ENCODE results near the gene TIMM23.

The TIMM23 gene

DNA sequence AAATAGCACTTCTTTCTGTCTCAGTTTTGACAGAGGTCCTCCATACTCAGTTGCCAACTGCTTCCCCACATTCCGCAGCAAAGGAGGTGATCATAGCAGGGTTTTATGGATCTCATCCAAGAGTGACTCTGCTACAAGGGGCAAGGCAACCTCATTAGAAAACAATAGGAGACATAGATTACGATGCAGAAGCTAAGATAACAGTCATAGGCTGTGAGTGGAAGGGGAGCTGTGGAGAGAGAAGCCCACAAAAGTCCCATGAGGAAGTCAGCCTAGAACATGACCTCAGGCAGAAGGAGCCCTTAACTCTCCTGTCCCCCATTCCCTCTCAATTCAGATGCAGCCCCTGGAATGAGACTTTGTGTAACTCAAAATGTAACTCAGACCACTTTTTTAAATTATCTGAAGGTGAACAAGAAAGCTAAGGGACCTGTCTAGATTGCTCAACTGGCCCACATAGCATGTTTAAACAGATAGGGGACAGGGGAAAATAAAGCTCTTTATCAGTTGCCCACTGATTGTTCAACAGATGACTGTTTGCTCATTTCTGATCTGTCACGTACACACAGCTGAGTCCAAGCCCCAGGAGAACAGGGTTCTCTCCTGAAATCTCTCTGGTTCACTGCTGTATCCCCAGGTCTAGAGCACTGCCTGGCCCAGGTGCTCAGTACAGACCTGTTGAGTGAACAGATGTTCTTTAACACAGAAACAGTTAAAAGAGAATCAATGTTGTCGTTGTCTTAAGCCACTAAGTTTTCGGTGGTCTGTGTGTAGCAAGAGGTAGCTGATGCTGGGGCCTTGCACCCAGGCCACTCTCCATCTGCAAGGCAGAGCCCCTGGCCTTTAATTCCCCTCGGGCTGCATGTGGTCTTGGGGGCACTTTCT, 59.6 kb downstream of the TIMM23 start:
- TF ChIP-seq, protein P1, sequence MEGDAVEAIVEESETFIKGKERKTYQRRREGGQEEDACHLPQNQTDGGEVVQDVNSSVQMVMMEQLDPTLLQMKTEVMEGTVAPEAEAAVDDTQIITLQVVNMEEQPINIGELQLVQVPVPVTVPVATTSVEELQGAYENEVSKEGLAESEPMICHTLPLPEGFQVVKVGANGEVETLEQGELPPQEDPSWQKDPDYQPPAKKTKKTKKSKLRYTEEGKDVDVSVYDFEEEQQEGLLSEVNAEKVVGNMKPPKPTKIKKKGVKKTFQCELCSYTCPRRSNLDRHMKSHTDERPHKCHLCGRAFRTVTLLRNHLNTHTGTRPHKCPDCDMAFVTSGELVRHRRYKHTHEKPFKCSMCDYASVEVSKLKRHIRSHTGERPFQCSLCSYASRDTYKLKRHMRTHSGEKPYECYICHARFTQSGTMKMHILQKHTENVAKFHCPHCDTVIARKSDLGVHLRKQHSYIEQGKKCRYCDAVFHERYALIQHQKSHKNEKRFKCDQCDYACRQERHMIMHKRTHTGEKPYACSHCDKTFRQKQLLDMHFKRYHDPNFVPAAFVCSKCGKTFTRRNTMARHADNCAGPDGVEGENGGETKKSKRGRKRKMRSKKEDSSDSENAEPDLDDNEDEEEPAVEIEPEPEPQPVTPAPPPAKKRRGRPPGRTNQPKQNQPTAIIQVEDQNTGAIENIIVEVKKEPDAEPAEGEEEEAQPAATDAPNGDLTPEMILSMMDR (IDR thresholded peaks at IDR 0.05): no peak

DNA sequence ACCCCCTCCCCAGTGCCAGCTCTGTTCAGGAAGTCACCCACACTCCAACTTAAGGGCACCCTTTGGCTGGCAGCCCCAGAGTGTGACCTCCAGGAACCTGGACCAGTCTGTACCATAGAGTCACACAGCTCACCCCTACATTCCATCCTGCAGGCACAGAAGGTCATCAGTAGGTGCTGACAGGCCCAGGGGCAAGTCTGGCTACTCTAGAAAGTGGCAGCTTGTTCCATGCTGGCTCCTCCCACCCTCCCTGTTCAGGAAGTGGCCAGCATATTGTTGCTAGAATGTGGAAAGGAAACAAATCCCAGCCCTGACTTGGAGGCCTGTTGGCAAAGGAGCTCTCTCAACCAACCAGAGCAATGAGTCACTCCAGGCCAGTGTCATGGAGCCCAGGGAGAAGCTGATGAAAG, 61.3 kb downstream of the TIMM23 start:
- TF ChIP-seq, protein P1 (IDR thresholded peaks at IDR 0.05): no peak

DNA sequence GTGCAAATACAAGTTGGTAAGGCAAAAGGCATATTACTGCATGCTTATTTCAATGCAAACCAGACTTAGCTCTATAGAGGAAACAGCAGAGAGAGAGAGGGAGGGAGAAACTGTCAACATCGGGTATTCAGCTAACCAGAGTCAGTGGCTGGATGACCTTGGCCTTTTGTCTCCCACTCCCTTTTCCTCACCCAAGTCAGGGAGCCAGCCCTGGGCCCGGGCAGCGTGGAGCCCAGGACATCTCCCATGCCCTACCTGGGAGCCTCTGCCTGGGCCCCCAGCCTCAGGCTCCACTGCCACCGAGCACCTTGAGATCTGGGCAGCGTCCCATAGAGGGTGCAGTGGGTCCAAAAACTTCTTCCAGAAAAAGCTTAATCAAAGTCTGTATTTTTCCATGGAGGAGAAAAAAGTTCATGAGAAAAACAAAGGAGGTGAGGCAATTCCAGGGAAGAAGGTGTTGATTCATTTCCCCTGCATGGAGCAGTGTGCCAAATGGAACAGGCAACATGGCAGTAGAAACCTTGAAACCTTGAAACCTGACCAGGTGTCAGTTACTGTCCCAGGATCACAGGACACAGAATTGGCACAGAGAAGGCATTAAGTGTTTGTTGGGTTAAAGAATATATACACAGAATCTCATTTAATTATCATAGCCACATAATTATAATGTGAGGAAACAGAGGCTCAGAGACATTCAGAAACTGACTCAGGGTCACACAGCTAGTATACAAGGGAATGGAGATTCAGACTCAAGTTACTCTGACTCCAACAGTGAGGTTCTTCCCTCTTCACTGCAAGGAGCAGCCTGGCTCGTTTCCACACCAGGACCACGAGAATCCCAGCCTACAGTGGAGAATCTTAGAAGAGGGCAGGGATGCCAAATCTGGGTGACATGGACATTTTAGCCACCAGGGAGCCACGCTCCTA, 63.9 kb downstream of the TIMM23 start:
- TF ChIP-seq, protein P1 (IDR thresholded peaks at IDR 0.05): no peak

DNA sequence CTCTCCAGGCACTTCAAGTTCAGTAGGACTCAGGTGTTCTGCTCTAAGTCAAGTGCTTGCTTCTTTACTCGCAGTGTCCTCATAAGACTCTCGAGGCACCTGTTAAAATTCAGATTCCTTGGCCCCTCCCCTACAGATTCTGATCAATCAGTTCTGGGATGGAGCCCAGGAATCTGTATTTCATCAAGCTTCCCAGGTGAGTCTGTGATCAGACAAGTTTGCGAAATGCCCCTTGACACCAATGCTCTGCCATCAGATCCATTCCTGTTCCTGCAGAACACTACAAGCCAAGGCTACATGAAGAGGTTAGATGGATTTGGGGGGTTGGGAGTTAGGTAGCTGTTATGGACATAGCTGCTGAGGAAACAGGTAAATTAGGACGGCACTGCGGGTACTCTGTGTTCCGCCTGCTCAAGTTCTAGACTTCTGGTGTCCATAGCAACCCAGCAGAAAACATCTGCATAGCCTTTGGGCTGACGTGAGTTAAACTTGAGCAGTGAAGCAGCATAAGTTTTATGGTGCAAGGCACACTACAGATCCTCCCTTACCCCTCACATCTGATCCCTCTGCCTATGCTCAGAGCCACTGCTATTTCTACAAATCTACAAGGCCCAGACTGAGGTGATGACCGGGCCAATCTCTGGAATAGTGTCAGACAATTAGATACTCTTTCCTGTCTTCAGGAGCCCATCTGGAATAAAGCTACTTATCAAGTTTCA, 65.0 kb downstream of the TIMM23 start:
- TF ChIP-seq, protein P1 (IDR thresholded peaks at IDR 0.05): no peak

DNA sequence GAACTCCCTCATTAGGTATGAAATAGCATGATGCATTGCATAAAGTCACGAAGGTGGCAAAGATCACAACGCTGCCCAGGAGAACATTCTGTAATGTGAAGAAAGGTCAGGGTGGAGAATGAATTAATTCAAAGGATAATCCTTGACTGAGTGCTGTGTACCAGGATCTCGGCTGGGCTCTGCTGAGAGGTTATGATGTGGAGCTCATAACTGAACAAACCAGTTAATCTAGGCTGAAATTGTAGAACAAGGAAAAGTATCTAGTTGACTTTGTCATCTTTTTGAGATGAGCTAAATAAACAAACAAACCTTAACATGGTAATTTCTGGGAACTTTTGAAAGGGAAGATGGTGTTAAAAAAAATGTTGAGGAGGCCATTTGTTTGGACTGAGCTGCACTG, 67.7 kb downstream of the TIMM23 start:
- TF ChIP-seq, protein P1 (IDR thresholded peaks at IDR 0.05): no peak

DNA sequence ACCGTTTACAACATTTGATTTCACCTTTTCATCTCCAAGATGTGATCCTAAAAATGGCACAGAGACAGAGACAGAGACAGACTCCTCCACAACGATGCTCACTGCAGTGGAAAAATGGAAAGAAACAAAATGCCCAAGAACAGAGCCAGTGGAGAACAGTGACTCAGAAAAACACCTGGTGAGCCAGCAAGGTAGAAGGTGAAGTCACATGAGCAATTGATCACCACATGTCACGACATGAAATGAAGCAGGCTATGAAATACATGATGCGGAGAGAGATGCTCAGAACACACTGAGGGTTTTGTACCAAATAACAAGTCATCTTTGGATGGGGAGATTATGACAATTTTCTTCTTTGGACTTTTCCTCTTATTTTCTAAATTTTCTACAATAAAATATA, 70.2 kb downstream of the TIMM23 start:
- TF ChIP-seq, protein P1 (IDR thresholded peaks at IDR 0.05): no peak

DNA sequence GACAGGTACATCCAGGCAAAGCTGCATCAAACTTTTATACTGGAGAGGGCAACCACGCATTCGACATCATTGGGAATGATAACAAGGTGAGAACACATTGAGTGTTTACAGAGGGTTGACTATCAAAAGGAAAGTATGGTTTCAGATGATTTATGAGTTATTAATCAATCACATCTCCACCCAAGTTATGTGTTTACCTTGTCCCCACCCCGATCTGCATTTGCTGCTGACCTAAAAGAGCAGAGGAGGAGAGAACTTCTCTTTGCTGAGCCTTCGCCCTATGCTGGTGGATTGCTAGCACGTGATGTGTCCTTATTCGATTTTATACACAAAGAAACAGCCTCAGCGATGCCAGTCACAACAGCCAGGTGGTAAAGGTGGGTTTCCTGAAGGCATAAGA, 74.0 kb downstream of the TIMM23 start, which contains the start of gene MSMB:
TSS of gene MSMB (minus strand) at position 9 of the 400 bp plus-strand sequence. CDS start 32 bp downstream, outside the sequence.
- TF ChIP-seq, protein P1 (IDR thresholded peaks at IDR 0.05): no peak

Measured in LNCAP (cell line).